Neural progenitor cell (in vitro differentiated cells): Measurements from ENCODE around the gene MYOZ3.

ENCODE experiments used
- CTCF ChIP-seq: fragments of 200-600 bp; sonication (generic); IDR thresholded peaks from 2 replicates; pipeline ENCODE4 v1.5.1; 2017; ENCODE audit warnings: antibody characterized with exemption, mild to moderate bottlenecking
- EZH2 ChIP-seq: fragments of 200-600 bp; sonication (generic); IDR thresholded peaks from 2 replicates; pipeline ENCODE4 v1.6.1; 2017; ENCODE audit warnings: antibody characterized with exemption, mild to moderate bottlenecking, moderate library complexity
- EZH2phosphoT487 ChIP-seq: fragments of 200-600 bp; sonication (generic); IDR thresholded peaks from 2 replicates; pipeline ENCODE4 v1.6.1; 2017; ENCODE audit warnings: antibody characterized with exemption

- TF ChIP-seq EZH2 (no peak), CTCF (peak; percentile 58), EZH2phosphoT487 (peak; percentile 39)
Observed at GRCh38 chr5:150700594-150701377, 39.7 kb downstream of the MYOZ3 start, which contains the start of gene RBM22.
